ENCODE measurements around the gene CFAP45.

The CFAP45 gene

GRCh38 chr1:159830722-159831121 is 69.2 kb downstream of the CFAP45 start:
- no peak for TF ChIP-seq CTCF (conservative IDR thresholded peaks at IDR 0.05; ENCODE audit: low read depth, low read length)
- DNase-seq (ENCODE audit: low read depth), result no peak
- H3K4me3 ChIP-seq (ENCODE audit: low read length), result no peak overlapping the region

- H3K4me3 ChIP-seq (ENCODE audit: low read length), result no peak overlapping the region
- peak; percentile 48 for DNase-seq (ENCODE audit: low read depth)
- no peak for TF ChIP-seq CTCF (conservative IDR thresholded peaks at IDR 0.05; ENCODE audit: low read depth, low read length)
These were observed 70.0 kb downstream of the CFAP45 start for GRCh38 chr1:159829822-159830465.

- no peak overlapping the region for H3K4me3 ChIP-seq (ENCODE audit: low read length)
- no peak for DNase-seq (ENCODE audit: low read depth)
These were observed 70.7 kb downstream of the CFAP45 start for GRCh38 chr1:159829273-159829634.

GRCh38 chr1:159828581-159829272 is 71.2 kb downstream of the CFAP45 start:
- TF ChIP-seq CTCF (conservative IDR thresholded peaks at IDR 0.05; ENCODE audit: low read depth, low read length), result no peak
- H3K4me3 ChIP-seq (ENCODE audit: low read length), result no peak overlapping the region
- DNase-seq (ENCODE audit: low read depth), result no peak

More at GRCh38 chr1:159829273-159829634, 70.7 kb downstream of the CFAP45 start:
- peak; percentile 55 for TF ChIP-seq CTCF (conservative IDR thresholded peaks at IDR 0.05; ENCODE audit: low read depth, low read length)

GRCh38 chr1:159828176-159828575 is 71.8 kb downstream of the CFAP45 start:
- H3K4me3 ChIP-seq (ENCODE audit: low read length), result no peak overlapping the region
- no peak for DNase-seq (ENCODE audit: low read depth)
- TF ChIP-seq CTCF (conservative IDR thresholded peaks at IDR 0.05; ENCODE audit: low read depth, low read length), result no peak

- H3K4me3 ChIP-seq (ENCODE audit: low read length), result no peak overlapping the region
- DNase-seq (ENCODE audit: low read depth), result no peak
- TF ChIP-seq CTCF (conservative IDR thresholded peaks at IDR 0.05; ENCODE audit: low read depth, low read length), result no peak
These were observed 72.4 kb downstream of the CFAP45 start for GRCh38 chr1:159827549-159827948.

GRCh38 chr1:159827102-159827490 is 72.9 kb downstream of the CFAP45 start:
- no peak for DNase-seq (ENCODE audit: low read depth)
- no peak for TF ChIP-seq CTCF (conservative IDR thresholded peaks at IDR 0.05; ENCODE audit: low read depth, low read length)
- H3K4me3 ChIP-seq (ENCODE audit: low read length), result no peak overlapping the region
